Endodermal cell (in vitro differentiated cells): Measurements from ENCODE around the gene PPP1R10. TPM values are rescaled to one million over a fixed set of nuclear protein-coding genes. Genes with fewer than 3 reads are reported as not detected.
A peak's percentile ranks its signal among the peaks of the same experiment; 100 is the strongest.

ENCODE experiments used
- DNase-seq: peaks from one replicate; pipeline ENCODE4 v3.0.0-alpha.2; 2017
- H3K27ac ChIP-seq: 2 replicates; pipeline ENCODE4 v1.5.1; 2013; ENCODE audit warnings: mild to moderate bottlenecking, low read depth, low read length, moderate library complexity
- H3K27me3 ChIP-seq: 2 replicates; pipeline ENCODE4 v1.6.1; 2013; ENCODE audit warnings: mild to moderate bottlenecking, low read length, moderate library complexity; ENCODE audit not compliant: insufficient read depth, control insufficient read depth, poor library complexity, severe bottlenecking
- H3K36me3 ChIP-seq: 2 replicates; pipeline ENCODE4 v1.7.0; 2013; ENCODE audit warnings: mild to moderate bottlenecking, low read length, moderate library complexity; ENCODE audit not compliant: control insufficient read depth, insufficient read depth
- H3K4me1 ChIP-seq: one replicate; pipeline ENCODE4 v1.7.0; 2013; ENCODE audit warnings: low read length; ENCODE audit not compliant: control insufficient read depth, insufficient read depth
- H3K4me3 ChIP-seq: 2 replicates; pipeline ENCODE4 v1.5.1; 2013; ENCODE audit warnings: mild to moderate bottlenecking, low read length, moderate library complexity
- H3K9ac ChIP-seq: 2 replicates; pipeline ENCODE4 v1.6.1; 2013; ENCODE audit warnings: mild to moderate bottlenecking, low read length, moderate library complexity; ENCODE audit not compliant: poor library complexity, severe bottlenecking; ENCODE audit errors: extremely low read depth
- H3K9me3 ChIP-seq: 2 replicates; pipeline ENCODE4 v1.6.1; 2013; ENCODE audit warnings: mild to moderate bottlenecking, low read length, moderate library complexity; ENCODE audit not compliant: control insufficient read depth
- H3K27ac Mint-ChIP-seq: 2 replicates; pipeline ENCODE4 v1.8.0; 2020; ENCODE audit warnings: mixed read lengths
- H3K27me3 Mint-ChIP-seq: 2 replicates; pipeline ENCODE4 v1.8.0; 2021; ENCODE audit warnings: mild to moderate bottlenecking, mixed read lengths; ENCODE audit not compliant: insufficient read depth
- H3K36me3 Mint-ChIP-seq: 2 replicates; pipeline ENCODE4 v1.8.0; 2020; ENCODE audit warnings: low read depth, mixed read lengths
- H3K4me1 Mint-ChIP-seq: 2 replicates; pipeline ENCODE4 v1.8.0; 2020; ENCODE audit warnings: mixed read lengths
- H3K4me3 Mint-ChIP-seq: 2 replicates; pipeline ENCODE4 v1.8.0; 2020; ENCODE audit warnings: mild to moderate bottlenecking, moderate library complexity, mixed read lengths
- H3K9me3 Mint-ChIP-seq: 2 replicates; pipeline ENCODE4 v1.8.0; 2020; ENCODE audit warnings: mild to moderate bottlenecking, mixed read lengths
- CTCF ChIP-seq: fragments of 200-600 bp; sonication (generic); conservative IDR thresholded peaks from 2 replicates; pipeline ENCODE4 v1.5.0; 2021; ENCODE audit warnings: antibody characterized with exemption, mild to moderate bottlenecking
- WGBS, 2 experiments: methylation state at CpG; one replicate each; pipeline versions ENCODE4 v1.1.5 to v1.1.7; 2013; ENCODE audit warnings: missing lambda C conversion rate in 2 of 2, mixed read lengths in 1 of 2; ENCODE audit not compliant: insufficient coverage in 1 of 2, insufficient read length in 1 of 2; 5-methylcytosine and 5-hydroxymethylcytosine counted together
- total RNA-seq, 2 donors: library from RNA; stranded (reverse); fragmentation: NEBNext Ultra II Directional in 1 of 2; extraction: Animal tissue kit (Norgen Biotek cat#: 25700) in 1 of 2; gene quantifications; 2 replicates in 1 of 2; 3 replicates in 1 of 2; pipeline ENCODE4 v1.2.1, GENCODE V29; 2021

PPP1R10 gene
- total RNA-seq, 2 donors from 2014 or later, result 122 to 126 TPM

- H3K27me3 Mint-ChIP-seq, result no peaks in the 10 kb centered on the region
- H3K4me3 ChIP-seq, result no peak overlapping the region
- H3K4me1 ChIP-seq, result no peaks in the 10 kb centered on the region
- H3K4me1 Mint-ChIP-seq, result no peaks in the 10 kb centered on the region
- no peak overlapping the region for H3K27ac Mint-ChIP-seq
- no peaks in the 10 kb centered on the region for H3K9me3 Mint-ChIP-seq
- TF ChIP-seq CTCF, result no peak
- peaks cover 75% of the 10 kb centered on the region for H3K36me3 Mint-ChIP-seq
- no peak overlapping the region for H3K9ac ChIP-seq
- WGBS, 2 experiments, result 100% methylated on average over 1 of the region's 1 CpG; no CpG with 5 or more reads in 1 of the 2 experiments
- no peak overlapping the region for H3K4me3 Mint-ChIP-seq
- H3K36me3 ChIP-seq, result peaks cover 84% of the 10 kb centered on the region
- no peaks in the 10 kb centered on the region for H3K9me3 ChIP-seq
- no peak for DNase-seq
- H3K27ac ChIP-seq, result no peak overlapping the region
- no peaks in the 10 kb centered on the region for H3K27me3 ChIP-seq
Measured at GRCh38 chr6:30591008-30591407, 26.0 kb downstream of the PPP1R10 start.

GRCh38 chr6:30590509-30590908 lies 26.5 kb downstream of the PPP1R10 start:
- no peaks in the 10 kb centered on the region for H3K27me3 Mint-ChIP-seq
- 96 to 97% methylated on average over 7 to 8 of the region's 8 CpGs for WGBS, 2 experiments
- H3K4me1 Mint-ChIP-seq, result no peaks in the 10 kb centered on the region
- DNase-seq, result no peak
- H3K27me3 ChIP-seq, result no peaks in the 10 kb centered on the region
- no peak overlapping the region for H3K4me3 Mint-ChIP-seq
- H3K27ac ChIP-seq, result no peak overlapping the region
- H3K36me3 ChIP-seq, result peaks cover 85% of the 10 kb centered on the region
- H3K4me1 ChIP-seq, result no peaks in the 10 kb centered on the region
- H3K27ac Mint-ChIP-seq, result peak overlapping the region; percentile 18
- no peak for TF ChIP-seq CTCF
- H3K9me3 Mint-ChIP-seq, result no peaks in the 10 kb centered on the region
- peaks cover 78% of the 10 kb centered on the region for H3K36me3 Mint-ChIP-seq
- no peak overlapping the region for H3K4me3 ChIP-seq
- no peak overlapping the region for H3K9ac ChIP-seq
- H3K9me3 ChIP-seq, result no peaks in the 10 kb centered on the region

GRCh38 chr6:30589754-30590358 lies 27.2 kb downstream of the PPP1R10 start:
- no peak overlapping the region for H3K27ac ChIP-seq
- no peak overlapping the region for H3K4me3 ChIP-seq
- no peak for DNase-seq
- Mint-ChIP-seq H3K36me3 (peaks cover 81% of the 10 kb centered on the region), H3K27me3 (no peaks in the 10 kb centered on the region), H3K4me1 (no peaks in the 10 kb centered on the region), H3K4me3 (no peak overlapping the region), H3K27ac (peak overlapping the region; percentile 18), H3K9me3 (no peaks in the 10 kb centered on the region)
- H3K27me3 ChIP-seq, result no peaks in the 10 kb centered on the region
- no peak for TF ChIP-seq CTCF
- WGBS, 2 experiments, result 95 to 97% methylated on average over 10 to 15 of the region's 15 CpGs
- peaks cover 87% of the 10 kb centered on the region for H3K36me3 ChIP-seq
- no peaks in the 10 kb centered on the region for H3K9me3 ChIP-seq
- H3K4me1 ChIP-seq, result no peaks in the 10 kb centered on the region
- H3K9ac ChIP-seq, result no peak overlapping the region
